Ectodermal cell (in vitro differentiated cells): ENCODE data around the gene CCSER2.

Experiments used
- H3K27ac ChIP-seq: 2 replicates; pipeline ENCODE4 v1.7.0; 2013; ENCODE audit warnings: mild to moderate bottlenecking, low read depth, low read length; ENCODE audit not compliant: insufficient read depth, poor library complexity, severe bottlenecking
- H3K27me3 ChIP-seq: 2 replicates; pipeline ENCODE4 v1.7.0; 2013; ENCODE audit warnings: mild to moderate bottlenecking, low read length; ENCODE audit not compliant: insufficient read depth, control insufficient read depth, poor library complexity, severe bottlenecking
- H3K36me3 ChIP-seq: one replicate; pipeline ENCODE4 v1.7.0; 2013; ENCODE audit warnings: low read length; ENCODE audit not compliant: control insufficient read depth, insufficient read depth
- H3K4me1 ChIP-seq: one replicate; pipeline ENCODE4 v1.7.0; 2013; ENCODE audit warnings: low read length; ENCODE audit not compliant: control insufficient read depth, insufficient read depth
- H3K4me3 ChIP-seq: 2 replicates; pipeline ENCODE4 v1.7.0; 2013; ENCODE audit warnings: low read depth, low read length, control low read depth; ENCODE audit not compliant: insufficient read depth
- H3K9me3 ChIP-seq: 2 replicates; pipeline ENCODE4 v1.7.0; 2013; ENCODE audit warnings: mild to moderate bottlenecking, low read length, moderate library complexity; ENCODE audit not compliant: control insufficient read depth
- WGBS, 2 experiments: methylation state at CpG; one replicate each; pipeline ENCODE4 v1.1.7; 2013; ENCODE audit warnings: missing lambda C conversion rate in 2 of 2; 5-methylcytosine and 5-hydroxymethylcytosine counted together

The CCSER2 gene

DNA sequence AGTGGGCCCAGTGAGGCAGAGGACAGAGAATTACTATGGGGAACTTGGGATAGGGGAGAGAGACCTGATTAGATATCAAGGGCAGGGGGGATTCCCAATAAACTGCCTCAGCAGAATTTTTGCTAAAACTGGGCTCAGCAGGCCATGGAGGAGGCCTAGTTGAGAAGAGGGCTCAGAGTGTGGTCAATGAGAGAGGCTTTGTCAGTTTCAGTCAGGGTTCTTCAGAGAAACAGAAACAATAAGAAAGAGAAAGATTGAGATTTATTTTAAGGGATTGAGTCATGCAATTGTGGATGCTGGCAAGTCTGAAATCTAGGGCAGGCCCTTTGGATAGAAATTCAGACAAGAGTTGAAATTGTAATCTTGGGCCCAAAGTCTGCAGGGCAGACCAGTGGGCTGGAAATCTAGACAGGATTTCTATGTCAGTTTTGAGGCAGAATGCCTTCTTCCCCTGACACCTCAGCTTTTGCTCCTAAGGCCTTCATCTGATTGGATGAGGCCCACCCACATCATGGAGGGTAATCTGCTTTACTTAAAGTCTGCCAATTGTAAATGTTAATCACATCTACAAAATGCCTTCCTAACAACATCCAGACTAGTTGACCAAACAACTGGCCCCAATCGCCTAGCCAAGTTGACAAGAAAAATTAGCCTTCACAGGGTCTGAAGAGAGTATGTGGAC is 33.5 kb upstream of the CCSER2 start:
- Histone ChIP-seq H3K27me3 (no peaks in the 10 kb centered on the region), H3K9me3 (no peaks in the 10 kb centered on the region), H3K36me3 (no peaks in the 10 kb centered on the region), H3K4me1 (no peaks in the 10 kb centered on the region), H3K27ac (no peak overlapping the region), H3K4me3 (no peak overlapping the region)
- WGBS, 2 experiments: 91 to 100% methylated on average over 1 of the region's 1 CpG

DNA sequence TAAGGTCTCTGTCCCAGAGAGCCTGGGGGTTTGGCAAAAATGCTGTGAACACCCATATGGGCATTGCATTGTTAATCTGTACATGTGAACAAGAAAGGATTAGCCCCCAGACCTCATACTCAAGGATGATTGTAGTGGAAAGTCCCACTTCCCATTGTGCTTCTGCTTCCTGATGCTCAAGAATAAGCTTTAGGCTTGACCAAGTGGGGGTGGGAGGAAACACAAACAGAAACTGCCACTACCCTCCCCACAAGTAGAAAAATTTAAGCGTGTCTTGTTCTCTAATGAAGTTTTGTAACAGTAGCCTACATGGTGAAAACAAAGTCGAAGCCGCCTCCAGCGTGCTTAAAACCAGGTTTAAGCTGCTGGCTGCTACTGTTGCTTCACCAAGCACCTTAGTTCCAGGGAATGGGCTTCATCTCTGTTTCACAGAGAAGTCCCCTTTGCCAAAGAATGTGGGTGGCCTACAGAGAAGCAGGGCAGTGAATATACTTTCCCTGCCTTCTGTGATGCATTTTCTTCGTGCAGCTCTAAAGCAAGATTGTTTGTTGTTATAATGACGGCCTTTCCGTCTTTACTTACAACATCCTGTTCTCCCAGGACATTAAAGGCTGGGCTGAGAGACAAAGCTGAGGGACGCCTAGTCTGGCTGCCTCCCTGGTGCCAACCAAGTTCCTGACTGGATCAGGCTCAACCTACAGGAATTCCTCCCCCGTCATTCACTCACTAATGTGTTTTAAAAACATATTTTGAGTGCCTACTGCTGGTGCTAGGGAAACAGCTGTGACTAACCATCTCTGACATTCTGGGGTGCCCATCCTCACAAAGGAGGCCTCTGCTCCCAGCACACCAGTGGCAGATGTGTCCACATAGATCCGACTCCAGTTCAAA is 32.1 kb upstream of the CCSER2 start:
- H3K27me3 ChIP-seq: no peaks in the 10 kb centered on the region
- H3K36me3 ChIP-seq: no peaks in the 10 kb centered on the region
- H3K9me3 ChIP-seq: no peaks in the 10 kb centered on the region
- WGBS, 2 experiments: 59 to 66% methylated on average over 9 of the region's 10 CpGs
- no peak overlapping the region for H3K27ac ChIP-seq
- no peak overlapping the region for H3K4me3 ChIP-seq
- no peaks in the 10 kb centered on the region for H3K4me1 ChIP-seq

DNA sequence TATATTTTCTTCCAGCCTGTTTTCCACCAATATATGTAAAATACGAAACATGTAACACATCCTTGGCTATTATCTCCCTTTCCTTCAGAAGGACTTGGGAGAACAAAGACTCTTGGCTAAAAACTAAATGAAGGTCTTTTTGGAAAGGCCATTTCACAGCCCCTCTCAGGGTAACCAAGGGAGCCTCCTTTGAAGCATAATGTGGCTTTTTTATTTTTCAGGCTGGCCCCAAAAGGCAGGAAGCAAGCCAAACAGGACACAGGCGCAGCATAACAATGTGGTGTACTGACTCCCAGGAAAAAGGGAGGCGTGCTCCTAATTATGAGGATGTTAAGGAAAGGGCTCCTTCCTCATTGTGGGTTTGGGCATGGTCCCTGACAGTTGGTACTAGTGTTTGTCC is 30.3 kb upstream of the CCSER2 start:
- WGBS, 2 experiments: 92% methylated on average over 3 of the region's 3 CpGs
- Histone ChIP-seq H3K27ac (no peak overlapping the region), H3K9me3 (no peaks in the 10 kb centered on the region), H3K27me3 (no peaks in the 10 kb centered on the region), H3K4me3 (no peak overlapping the region), H3K36me3 (no peaks in the 10 kb centered on the region), H3K4me1 (no peaks in the 10 kb centered on the region)

DNA sequence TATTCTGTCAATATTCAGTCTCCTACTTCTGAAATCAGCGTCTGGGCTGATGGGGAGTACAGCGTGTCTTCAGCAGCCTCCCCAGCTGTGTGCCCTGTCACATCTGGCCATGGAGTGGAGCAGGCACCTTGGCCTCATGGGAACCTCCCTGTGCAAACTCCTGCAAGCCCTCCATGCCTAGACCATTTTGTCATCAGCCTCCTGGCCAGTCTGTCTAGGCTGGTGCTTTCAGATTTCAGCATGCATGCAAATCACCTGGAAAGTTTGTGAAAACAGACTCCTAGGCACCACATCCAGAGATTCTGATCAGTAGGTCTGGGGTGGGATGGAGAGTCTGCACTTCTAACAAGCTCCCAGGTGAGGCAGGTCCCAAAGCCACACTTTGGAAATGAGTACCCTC is 26.2 kb upstream of the CCSER2 start:
- Histone ChIP-seq H3K27me3 (no peaks in the 10 kb centered on the region), H3K27ac (no peak overlapping the region), H3K36me3 (no peaks in the 10 kb centered on the region), H3K4me1 (no peaks in the 10 kb centered on the region), H3K9me3 (no peaks in the 10 kb centered on the region), H3K4me3 (no peak overlapping the region)
- 95 to 98% methylated on average over 2 of the region's 2 CpGs for WGBS, 2 experiments

DNA sequence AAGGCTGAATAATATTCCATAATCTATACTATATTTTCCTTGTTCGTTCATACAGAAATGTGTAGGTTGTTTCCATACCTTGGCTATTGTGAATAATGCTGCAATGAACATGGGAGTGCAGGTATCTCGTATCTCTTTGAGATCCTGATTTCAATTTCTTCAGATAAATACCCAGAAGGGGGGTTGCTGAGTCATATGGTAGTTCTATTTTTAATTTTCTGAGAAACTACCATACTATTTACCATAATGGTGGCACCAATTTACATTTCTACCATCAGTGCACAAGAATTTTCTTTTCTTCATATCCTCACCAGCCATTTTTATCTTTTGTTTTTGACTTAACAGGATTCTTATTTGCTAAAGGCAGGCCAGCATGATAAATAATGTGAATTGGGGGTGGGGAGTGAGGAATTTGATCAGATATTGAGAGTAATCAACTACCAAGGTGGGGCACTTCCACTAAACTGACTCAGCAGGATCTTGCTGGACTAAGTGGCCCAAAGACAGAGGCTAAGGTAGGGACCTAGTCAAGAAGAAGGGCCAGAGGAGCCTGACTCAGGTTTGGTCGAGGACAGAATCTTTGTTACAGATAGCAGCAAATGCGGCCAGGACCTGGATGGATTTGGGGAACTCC is 21.5 kb upstream of the CCSER2 start:
- WGBS, 2 experiments: 87 to 90% methylated on average over 3 of the region's 4 CpGs
- Histone ChIP-seq H3K36me3 (no peaks in the 10 kb centered on the region), H3K9me3 (no peaks in the 10 kb centered on the region), H3K27ac (no peak overlapping the region), H3K4me1 (no peaks in the 10 kb centered on the region), H3K4me3 (no peak overlapping the region), H3K27me3 (no peaks in the 10 kb centered on the region)

DNA sequence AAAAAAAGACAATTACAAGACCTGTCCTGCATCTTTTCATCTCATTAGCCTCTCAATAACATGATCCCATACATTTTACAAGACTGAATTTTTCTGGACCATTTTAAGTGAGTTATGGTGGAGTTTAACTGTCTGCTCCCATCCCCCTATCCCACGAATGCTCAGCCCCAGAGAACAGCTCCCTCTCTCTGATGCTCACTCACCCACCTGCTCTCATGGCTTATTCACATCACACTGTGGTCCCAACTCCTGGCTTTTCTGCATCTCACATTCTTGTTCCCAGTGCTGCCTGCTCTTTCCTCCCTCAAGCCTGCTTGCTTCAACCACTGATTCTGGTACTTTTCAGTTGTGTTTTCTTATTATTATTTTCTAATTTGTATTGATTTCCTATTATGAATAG is 20.4 kb upstream of the CCSER2 start:
- Histone ChIP-seq H3K27me3 (no peaks in the 10 kb centered on the region), H3K4me1 (no peaks in the 10 kb centered on the region), H3K36me3 (no peaks in the 10 kb centered on the region), H3K27ac (no peak overlapping the region), H3K9me3 (no peaks in the 10 kb centered on the region), H3K4me3 (no peak overlapping the region)
- WGBS, 2 experiments: 46 to 68% methylated on average over 1 of the region's 1 CpG

DNA sequence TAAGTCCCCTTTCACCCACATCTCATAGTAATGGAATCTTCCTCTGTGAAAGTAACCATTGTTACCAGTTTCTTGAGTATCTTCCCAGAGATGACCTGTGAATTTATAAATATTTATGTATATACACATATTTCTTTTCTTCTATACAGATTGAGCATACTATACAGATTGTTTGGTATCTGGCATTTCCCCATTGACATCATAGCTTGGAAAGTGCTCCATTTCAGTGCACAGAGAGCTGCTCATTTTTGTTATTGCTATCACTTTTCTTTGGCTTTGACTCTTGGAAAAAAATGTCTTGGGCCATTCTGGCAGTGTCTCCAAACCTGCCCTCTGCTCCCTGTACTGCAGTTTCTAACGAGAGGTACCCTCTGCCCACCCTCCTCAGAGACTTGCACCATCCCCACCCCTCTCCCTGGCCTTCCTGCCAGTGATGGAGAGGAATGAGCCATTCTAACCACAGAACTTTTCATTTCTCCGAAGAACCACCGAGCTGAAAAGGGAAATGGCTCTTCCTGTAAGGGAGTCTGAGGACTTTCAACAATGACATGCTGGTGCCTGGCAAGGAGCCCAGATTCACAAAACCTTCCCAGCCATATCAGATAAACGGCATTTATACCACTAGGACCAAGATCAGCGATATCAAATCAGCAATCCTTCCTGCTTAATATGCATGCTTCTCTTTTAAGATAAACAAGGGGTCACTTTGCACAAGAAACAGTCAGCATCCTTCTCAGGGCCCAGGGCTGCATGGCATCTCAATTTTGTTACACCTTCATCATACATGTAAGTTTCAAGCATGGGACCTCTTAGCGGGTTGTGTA is 19.7 kb upstream of the CCSER2 start:
- no peak overlapping the region for H3K27ac ChIP-seq
- no peaks in the 10 kb centered on the region for H3K27me3 ChIP-seq
- 82 to 85% methylated on average over 6 of the region's 6 CpGs for WGBS, 2 experiments
- no peaks in the 10 kb centered on the region for H3K9me3 ChIP-seq
- H3K4me3 ChIP-seq: no peak overlapping the region
- H3K4me1 ChIP-seq: no peaks in the 10 kb centered on the region
- H3K36me3 ChIP-seq: no peaks in the 10 kb centered on the region

DNA sequence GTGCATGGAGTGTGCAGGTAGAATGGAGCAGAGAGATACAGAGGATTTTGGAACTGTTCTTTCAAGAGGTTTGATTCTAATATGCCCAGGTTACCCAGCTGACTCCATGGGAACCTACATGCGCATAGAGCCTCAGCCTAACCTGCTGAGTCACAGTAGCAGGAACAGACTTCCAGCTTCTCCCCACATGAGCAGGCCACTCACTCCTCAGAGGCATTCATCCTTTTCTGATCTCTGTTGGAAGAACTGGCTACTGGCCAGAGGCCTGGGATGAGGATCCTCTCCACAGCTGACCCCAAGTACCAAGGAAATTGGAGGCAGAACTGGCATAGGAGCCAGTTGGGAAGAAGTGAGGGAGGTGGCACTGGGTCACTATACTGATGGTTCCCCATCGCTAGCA is 17.9 kb upstream of the CCSER2 start:
- H3K27ac ChIP-seq: no peak overlapping the region
- no peaks in the 10 kb centered on the region for H3K4me1 ChIP-seq
- 96% methylated on average over 2 of the region's 2 CpGs for WGBS, 2 experiments
- no peak overlapping the region for H3K4me3 ChIP-seq
- H3K36me3 ChIP-seq: no peaks in the 10 kb centered on the region
- no peaks in the 10 kb centered on the region for H3K9me3 ChIP-seq
- H3K27me3 ChIP-seq: no peaks in the 10 kb centered on the region

DNA sequence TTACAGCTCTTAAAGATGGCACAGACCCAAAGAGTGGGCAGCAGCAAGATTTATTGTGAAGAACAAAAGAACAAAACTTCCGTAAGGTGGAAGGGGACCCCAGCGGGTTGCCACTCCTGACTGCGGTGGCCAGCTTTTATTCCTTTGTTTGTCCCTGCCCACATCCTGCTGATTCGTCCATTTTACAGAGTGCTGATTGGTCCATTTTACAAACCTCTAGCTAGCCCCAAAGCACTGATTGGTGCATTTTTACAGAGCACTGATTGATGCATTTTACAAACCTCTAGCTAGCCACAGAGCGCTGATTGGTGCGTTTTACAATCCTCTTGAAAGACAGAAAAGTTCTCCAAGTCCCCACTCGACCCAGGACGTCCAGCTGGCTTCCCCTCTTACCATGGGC is 16.8 kb upstream of the CCSER2 start:
- Histone ChIP-seq H3K27me3 (no peaks in the 10 kb centered on the region), H3K9me3 (no peaks in the 10 kb centered on the region), H3K4me3 (no peak overlapping the region), H3K4me1 (no peaks in the 10 kb centered on the region), H3K36me3 (no peaks in the 10 kb centered on the region), H3K27ac (no peak overlapping the region)
- 94 to 95% methylated on average over 8 of the region's 8 CpGs for WGBS, 2 experiments
